ENCODE measurements around the gene C22orf15. TPM values are rescaled to one million over a fixed set of nuclear protein-coding genes. Genes with fewer than 3 reads are reported as not detected.

Gene C22orf15
- total RNA-seq, 1 experiment from 2014 or later: 2.7 TPM

DNA sequence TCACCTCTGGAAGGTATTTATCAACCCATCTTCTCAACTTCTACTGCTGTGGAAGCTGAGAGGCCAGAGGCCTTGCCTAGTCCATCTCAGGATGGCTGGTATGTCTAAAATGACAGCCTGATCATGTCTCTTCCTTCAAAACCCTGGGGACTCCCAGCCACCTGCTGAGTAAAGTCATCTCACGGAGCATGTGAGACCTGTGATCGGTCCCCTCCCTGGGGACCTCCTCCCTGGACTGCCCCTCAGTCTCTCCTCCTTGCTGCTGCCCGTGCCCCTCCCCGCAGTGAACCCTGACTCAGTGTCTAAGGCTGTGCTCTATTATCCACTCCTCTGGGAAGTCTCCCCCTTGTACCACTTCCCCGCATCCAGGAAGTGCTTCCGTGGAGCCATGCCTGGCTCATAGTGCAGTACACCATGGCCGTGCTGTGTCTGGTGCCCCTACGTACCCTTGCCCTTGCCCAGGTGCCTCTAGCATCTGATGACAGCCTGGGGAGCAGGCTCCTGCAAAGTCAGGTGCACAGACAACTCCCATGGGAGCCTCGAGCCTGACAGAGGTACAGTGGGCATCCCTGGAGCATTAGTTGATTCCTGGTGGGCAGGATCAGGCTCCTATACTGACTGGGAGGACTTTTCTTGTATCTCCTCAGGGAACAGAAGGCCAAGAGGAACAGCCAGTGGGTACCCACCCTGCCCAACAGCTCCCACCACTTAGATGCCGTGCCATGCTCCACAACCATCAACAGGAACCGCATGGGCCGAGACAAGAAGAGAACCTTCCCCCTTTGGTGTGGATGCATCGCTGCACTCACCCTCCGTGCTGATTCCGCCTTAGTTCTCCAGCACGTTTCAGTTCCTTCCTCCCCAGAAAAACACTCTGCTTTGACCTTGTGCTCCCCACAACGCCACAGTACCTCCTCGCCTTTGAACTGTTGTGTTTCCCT, 37.8 kb downstream of the C22orf15 start (continued):
- no peak for TF ChIP-seq STAT6 (CRISPR knock-in tag; conservative IDR thresholded peaks at IDR 0.05; ENCODE audit: low read depth)
- no peak for TF ChIP-seq ZNF232 (CRISPR knock-in tag; IDR thresholded peaks at IDR 0.05)
- TF ChIP-seq ZNF263 (CRISPR knock-in tag; IDR thresholded peaks at IDR 0.05; ENCODE audit: low read depth): no peak
- TF ChIP-seq FOXP1 (CRISPR knock-in tag; IDR thresholded peaks at IDR 0.05; ENCODE audit: borderline replicate concordance): no peak
- TF ChIP-seq NR1H2 (CRISPR knock-in tag; IDR thresholded peaks at IDR 0.05): no peak
- TF ChIP-seq CREM (CRISPR knock-in tag; IDR thresholded peaks at IDR 0.05): no peak
- TF ChIP-seq GTF2I (CRISPR knock-in tag; conservative IDR thresholded peaks at IDR 0.05): no peak
- TF ChIP-seq ZNF281 (CRISPR knock-in tag; IDR thresholded peaks at IDR 0.05): no peak
- TF ChIP-seq, protein P1, sequence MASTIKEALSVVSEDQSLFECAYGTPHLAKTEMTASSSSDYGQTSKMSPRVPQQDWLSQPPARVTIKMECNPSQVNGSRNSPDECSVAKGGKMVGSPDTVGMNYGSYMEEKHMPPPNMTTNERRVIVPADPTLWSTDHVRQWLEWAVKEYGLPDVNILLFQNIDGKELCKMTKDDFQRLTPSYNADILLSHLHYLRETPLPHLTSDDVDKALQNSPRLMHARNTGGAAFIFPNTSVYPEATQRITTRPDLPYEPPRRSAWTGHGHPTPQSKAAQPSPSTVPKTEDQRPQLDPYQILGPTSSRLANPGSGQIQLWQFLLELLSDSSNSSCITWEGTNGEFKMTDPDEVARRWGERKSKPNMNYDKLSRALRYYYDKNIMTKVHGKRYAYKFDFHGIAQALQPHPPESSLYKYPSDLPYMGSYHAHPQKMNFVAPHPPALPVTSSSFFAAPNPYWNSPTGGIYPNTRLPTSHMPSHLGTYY (CRISPR knock-in tag; IDR thresholded peaks at IDR 0.05): no peak
- TF ChIP-seq, protein P2, sequence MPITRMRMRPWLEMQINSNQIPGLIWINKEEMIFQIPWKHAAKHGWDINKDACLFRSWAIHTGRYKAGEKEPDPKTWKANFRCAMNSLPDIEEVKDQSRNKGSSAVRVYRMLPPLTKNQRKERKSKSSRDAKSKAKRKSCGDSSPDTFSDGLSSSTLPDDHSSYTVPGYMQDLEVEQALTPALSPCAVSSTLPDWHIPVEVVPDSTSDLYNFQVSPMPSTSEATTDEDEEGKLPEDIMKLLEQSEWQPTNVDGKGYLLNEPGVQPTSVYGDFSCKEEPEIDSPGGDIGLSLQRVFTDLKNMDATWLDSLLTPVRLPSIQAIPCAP (CRISPR knock-in tag; IDR thresholded peaks at IDR 0.05): no peak
- TF ChIP-seq ATF1 (CRISPR knock-in tag; IDR thresholded peaks at IDR 0.05): no peak
- TF ChIP-seq ZNF512 (CRISPR knock-in tag; IDR thresholded peaks at IDR 0.05; ENCODE audit: borderline replicate concordance): no peak

- no peak overlapping the region for H3K4me3 Mint-ChIP-seq
- peaks cover 5% of the 10 kb centered on the region; the same call in 1 of the 2 replicates for H3K9me3 Mint-ChIP-seq
- H3K36me3 Mint-ChIP-seq: peaks cover 75% of the 10 kb centered on the region
- H3K27ac Mint-ChIP-seq: 0 out of 2 replicates have a peak overlapping the region, but pooled peaks have one; percentile 26
- ChIA-PET POLR2A (no interaction called here), CTCF (no interaction called here)
- DNase-seq (ENCODE audit: low spot score): no peak
- TF ChIP-seq ZNF219 (CRISPR knock-in tag; IDR thresholded peaks at IDR 0.05; ENCODE audit: borderline replicate concordance) (no peak), PRDM15 (CRISPR knock-in tag; IDR thresholded peaks at IDR 0.05) (no peak), E2F1 (CRISPR knock-in tag; IDR thresholded peaks at IDR 0.05) (no peak), OVOL2 (CRISPR knock-in tag; IDR thresholded peaks at IDR 0.05; ENCODE audit: borderline replicate concordance) (no peak), CREB1 (CRISPR knock-in tag; IDR thresholded peaks at IDR 0.05) (no peak)
- no peaks in the 10 kb centered on the region for H3K27me3 Mint-ChIP-seq (ENCODE audit: low read depth)
- ATAC-seq: no peak
- H3K4me1 Mint-ChIP-seq: peaks cover 6% of the 10 kb centered on the region; the same call in 1 of the 2 replicates
Observed at GRCh38 chr22:23801238-23801821, 38.5 kb downstream of the C22orf15 start.
